Lung microvascular endothelial cell (primary cell): Measurements from ENCODE around the gene CHADL. TPM values are rescaled to one million over a fixed set of nuclear protein-coding genes. Genes with fewer than 3 reads are reported as not detected.
A peak's percentile ranks its signal among the peaks of the same experiment; 100 is the strongest.

Experiments
- DNase-seq, 2 donors: peaks; one replicate each; pipeline versions ENCODE4 v3.0.0 to v3.0.0-alpha.2; 2010; ENCODE audit warnings: low read depth in 2 of 2
- total RNA-seq: library from RNA; depleted of rRNA; stranded (reverse); fragments of >200 nt; gene quantifications from 2 replicates; pipeline ENCODE4 v1.2.1, GENCODE V29; 2014

Gene CHADL
- total RNA-seq, 1 donor from 2014 or later, result 0.60 TPM

- peak; percentile 59 to 81 for DNase-seq
Measured at GRCh38 chr22:41256254-41257253, 15.8 kb upstream of the CHADL start.

DNA sequence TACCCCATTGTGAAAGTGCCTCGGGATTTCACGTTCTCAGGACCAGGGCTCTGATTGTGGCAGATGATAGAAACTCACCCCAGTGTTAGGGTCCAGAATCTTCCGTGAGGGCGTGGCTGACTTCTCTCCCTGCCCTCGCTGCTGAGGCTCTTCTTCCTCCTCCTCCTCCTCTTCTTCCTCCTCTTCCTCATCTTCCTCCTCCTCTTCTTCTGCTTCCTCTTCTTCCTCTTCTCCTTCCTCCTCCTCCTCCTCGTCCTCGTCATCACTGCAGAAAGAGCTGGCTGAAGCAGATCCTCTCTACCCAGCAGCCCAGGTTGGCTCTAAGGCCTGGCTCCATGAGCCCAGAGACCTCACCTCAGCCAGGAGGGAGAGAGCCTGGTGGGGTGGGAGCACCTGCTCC is 13.5 kb upstream of the CHADL start:
- no peak for DNase-seq

DNA sequence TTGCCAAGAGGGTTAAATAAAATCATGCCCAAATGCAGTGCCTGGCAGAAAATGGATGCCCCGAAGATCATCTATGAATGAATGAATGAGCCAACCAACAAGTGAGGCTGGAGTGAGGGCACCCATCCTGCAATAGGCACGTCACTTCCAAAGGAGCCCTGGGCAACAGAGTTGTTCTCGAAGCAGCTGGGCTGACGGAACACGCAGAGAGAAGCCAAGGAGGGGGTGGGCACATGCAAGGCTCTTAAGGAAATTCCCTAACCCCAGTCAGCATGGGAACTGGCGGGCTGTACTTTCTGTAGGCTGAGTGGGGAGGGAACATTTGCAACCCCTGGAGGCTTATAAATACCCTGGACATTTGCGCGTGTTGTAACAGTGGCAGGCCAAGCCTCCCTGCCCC is 11.6 kb upstream of the CHADL start:
- DNase-seq, result no peak

DNA sequence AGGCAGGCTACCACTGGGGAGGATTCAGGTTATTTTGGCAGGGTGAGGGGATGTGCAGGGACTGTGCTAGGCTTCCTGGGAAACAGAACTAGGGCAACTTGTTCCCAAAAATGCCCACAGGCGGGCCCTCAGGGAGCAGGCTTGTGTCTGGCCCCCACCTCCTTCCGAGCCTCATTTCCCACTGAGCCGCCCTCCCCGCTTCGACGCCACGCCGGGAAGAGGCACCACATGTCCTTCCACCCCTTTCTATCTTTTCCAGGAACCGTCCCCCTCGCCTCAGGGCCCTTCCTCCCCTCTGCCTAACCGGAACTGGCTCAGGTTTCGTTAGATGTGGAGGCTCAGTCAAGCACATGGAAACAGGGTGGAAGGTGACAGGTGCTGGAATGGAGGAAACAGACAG is 9.4 kb upstream of the CHADL start:
- no peak for DNase-seq

- DNase-seq, result no peak
Measured at GRCh38 chr22:41249442-41249841, 8.7 kb upstream of the CHADL start.

GRCh38 chr22:41248758-41249157 is 8.0 kb upstream of the CHADL start:
- DNase-seq, result no peak

GRCh38 chr22:41248314-41248713 is 7.6 kb upstream of the CHADL start:
- DNase-seq, result no peak

GRCh38 chr22:41247703-41248102 is 7.0 kb upstream of the CHADL start:
- no peak for DNase-seq

DNA sequence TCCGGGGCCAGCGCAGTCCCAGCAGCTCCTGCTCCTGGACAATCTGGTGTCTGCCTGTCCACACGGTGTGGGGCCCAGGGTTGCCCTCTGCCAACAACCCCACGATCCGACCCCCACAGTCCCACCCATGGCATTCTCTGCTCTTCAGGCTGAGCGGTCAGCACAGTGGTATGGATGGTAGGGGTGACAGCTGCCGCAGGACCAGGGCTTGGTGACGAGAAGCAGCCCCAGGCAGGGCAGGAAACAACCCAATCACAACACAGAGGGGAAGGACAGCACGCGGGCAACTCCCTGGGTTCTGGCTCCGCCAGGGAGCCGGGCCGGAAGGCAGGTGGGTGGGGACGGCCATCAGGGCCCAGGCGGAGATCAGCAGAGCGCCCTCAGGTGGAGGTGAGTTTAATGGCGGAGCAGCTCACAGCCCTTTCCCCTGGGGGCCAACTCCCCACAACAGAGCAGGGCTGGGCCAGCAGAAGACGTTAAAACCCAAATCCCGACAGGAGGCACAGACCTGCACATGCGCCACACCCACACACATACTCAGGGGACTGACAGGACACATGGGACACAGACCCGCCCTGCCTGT is 5.3 kb upstream of the CHADL start:
- no peak for DNase-seq

DNA sequence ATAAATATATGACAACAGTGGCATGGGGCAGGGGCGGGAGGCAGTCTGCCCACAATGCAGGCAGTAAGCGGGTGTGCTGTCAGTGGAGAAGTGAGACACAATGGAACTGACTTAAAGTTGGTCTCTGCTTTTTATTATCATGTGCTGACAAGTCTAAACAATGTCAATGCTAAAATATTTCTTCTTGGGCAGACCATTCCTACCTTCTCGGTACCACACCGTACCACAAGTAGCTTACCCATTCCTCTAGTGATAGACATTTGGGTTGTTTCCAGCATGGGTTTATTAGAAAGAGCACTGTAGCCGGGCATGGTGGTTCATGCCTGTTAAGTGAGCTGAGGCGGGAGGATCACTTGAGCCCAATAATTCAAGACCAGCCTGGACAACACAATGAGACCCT is 2.6 kb upstream of the CHADL start:
- DNase-seq, result no peak

GRCh38 chr22:41242396-41243117 is 1.8 kb upstream of the CHADL start:
- no peak for DNase-seq

DNA sequence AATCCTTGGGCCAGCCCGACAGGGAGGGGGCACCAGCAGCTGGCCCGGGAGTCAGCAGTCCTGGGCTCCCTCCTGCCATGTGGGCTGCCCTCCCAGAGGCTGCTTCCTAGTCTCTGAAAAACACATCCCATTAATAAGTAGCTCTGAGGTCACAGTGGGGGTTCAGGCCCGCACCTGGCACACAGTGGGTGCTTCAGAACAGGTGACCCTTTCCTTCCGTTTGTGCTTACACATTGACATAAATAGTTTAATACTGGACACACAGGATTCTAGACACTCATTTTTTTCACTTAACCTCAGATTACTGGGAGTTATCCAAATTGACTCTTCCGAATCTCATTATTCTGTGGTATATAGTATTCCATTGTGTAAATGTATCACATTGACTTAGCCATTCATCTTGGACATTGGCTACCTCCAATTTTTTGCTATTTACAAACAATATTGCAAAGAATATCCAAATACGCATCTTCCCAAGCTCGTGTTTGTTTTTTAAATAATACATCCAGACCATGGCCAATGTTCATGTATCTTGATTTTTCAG is 474 bp upstream of the CHADL start:
- DNase-seq, result no peak

DNA sequence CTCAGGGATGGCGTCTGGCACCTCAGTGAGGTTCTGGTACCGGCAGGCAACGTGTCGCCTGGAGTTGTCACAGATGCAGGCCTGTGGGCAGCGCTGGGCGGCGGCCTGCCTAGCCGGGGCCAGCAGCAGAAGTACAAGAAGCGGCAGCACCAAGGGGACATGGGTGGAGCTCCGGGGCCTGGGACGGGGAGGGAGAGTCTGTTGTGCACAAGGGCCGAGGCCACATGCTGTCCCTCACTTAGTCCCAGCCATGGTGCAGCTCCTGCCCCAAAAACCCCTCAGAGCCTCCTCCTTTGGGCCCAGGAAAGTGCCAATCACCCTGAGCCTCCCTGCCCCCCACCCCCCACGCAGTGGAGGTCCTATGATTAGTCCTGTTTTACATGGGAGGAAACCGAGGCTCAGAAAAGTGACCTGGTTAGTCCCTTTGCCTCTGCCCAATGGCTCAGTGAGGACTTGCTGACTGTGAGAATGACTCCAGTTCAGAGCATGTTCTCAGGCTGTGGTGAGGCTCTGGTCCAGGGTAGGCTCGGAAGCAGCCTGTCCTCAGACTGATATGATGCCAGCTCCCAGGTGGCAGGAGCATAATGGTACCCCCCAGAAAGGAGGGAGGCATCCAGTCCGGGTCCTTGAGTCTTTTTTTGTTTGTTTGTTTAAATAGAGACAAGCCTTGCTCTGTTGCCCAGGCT is 1.1 kb downstream of the CHADL start:
- DNase-seq, result no peak

- DNase-seq, result no peak
Measured at GRCh38 chr22:41238570-41239442, 1.9 kb downstream of the CHADL start.

GRCh38 chr22:41237707-41238569 is 2.8 kb downstream of the CHADL start:
- DNase-seq, result peak; percentile 42 to 72

GRCh38 chr22:41237036-41237706 is 3.6 kb downstream of the CHADL start:
- DNase-seq, result no peak

GRCh38 chr22:41234815-41235695 is 5.7 kb downstream of the CHADL start:
- DNase-seq, result no peak

DNA sequence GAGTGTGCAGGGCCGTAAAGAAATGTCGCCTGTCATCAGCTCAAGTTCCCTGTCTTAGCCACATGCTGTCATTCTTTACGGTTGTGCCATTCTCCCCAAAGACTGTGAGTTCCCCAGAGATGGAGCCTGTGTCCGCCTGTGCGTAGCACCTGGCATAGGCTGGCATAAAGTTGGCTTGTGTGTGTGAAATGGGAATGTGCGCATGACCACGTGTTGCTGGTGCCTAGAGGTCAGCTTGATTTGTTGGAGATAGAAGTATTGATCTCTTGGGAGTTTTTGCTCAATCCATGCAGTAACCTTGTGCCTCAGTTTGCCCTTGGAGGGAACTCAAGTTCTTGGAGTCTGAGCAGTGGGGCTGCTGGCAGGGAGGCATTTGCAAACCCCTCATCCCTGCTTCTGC is 9.4 kb downstream of the CHADL start:
- no peak for DNase-seq
